Esophagus squamous epithelium (tissue), 4 donors: ENCODE results near the gene CSHL1.

ENCODE experiments used
- CTCF ChIP-seq, 6 experiments: fragments of 450-650 bp in 4 of 6; fragments of 200-600 bp in 2 of 6; sonication (generic) in 2 of 6; IDR thresholded peaks; one replicate each; pipeline ENCODE4 v1.5.1; 2016 to 2019; ENCODE audit warnings: antibody characterized with exemption in 6 of 6, mild to moderate bottlenecking in 4 of 6, moderate library complexity in 4 of 6
- POLR2A ChIP-seq, 4 donors: fragments of 450-650 bp; IDR thresholded peaks; one replicate each; pipeline ENCODE4 v1.6.1; 2017; ENCODE audit warnings: antibody characterized with exemption in 4 of 4, mild to moderate bottlenecking in 4 of 4, moderate library complexity in 3 of 4

- no peak for TF ChIP-seq CTCF (IDR thresholded peaks at IDR 0.05)
- TF ChIP-seq POLR2A (IDR thresholded peaks at IDR 0.05), result no peak
These were observed 36.8 kb upstream of the CSHL1 start for GRCh38 chr17:63947711-63948330.
